Measurements from ENCODE around the gene FBXW12.

DNA sequence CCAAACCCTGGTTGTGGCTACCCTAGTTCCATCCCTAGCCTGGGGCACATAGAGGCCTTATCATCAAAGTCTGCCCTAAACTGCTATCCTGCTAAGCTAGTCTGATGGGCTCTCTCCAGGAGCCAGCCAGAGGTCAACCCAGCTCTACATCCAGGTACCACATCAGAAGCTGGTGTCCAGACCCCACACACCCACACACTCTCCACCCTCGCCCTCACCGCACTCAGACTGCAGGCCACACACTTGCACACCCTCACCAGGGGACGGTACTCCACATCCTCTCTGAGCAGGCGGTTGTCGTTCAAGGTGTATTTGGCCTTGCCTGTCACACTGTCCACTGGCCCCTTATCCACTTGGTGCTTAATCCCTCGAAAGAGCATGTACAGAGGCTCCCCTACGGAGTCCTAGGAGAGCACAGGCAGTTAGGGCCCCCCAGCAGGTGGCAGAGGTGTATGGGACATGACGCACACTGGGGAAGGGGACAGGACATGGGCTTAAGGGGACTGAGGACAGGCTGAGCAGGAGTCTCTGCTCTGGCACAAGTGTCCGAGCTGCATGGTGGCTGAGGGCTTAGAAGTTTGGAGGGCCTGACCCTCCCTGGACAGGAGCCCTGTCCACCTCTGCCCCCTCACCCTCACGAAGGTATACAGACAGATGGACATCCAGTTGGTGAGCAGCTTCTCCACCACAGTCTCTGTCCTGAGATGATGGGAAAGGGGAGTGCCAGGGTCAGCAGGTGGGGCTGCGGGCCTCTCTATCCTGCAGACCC, 39.8 kb downstream of the FBXW12 start:
- TF ChIP-seq CTCF (conservative IDR thresholded peaks at IDR 0.05 in 1 of 2, IDR thresholded peaks at IDR 0.05 in 1 of 2; ENCODE audit: extremely low read depth in 1 of 2, insufficient read depth in 1 of 2, low read depth in 1 of 2, low read length in 2 of 2) (no peak), EZH2 (IDR thresholded peaks at IDR 0.05; ENCODE audit: borderline replicate concordance, low read length) (no peak)
